LNCAP (cell line): Measurements from ENCODE around the gene CDH4.

Source experiments
- CTCF ChIP-seq: fragments of 450-650 bp; IDR thresholded peaks from 2 replicates; pipeline ENCODE4 v1.5.1; 2017; ENCODE audit warnings: mild to moderate bottlenecking

CDH4 gene

GRCh38 chr20:61974357-61974665 is 722.2 kb downstream of the CDH4 start:
- no peak for TF ChIP-seq CTCF

- TF ChIP-seq CTCF = no peak
Measured at GRCh38 chr20:61975407-61976129, 723.5 kb downstream of the CDH4 start.

- no peak for TF ChIP-seq CTCF
Measured at GRCh38 chr20:61976263-61976643, 724.2 kb downstream of the CDH4 start.

- no peak for TF ChIP-seq CTCF
Measured at GRCh38 chr20:61976644-61977418, 724.8 kb downstream of the CDH4 start.

GRCh38 chr20:61977419-61977786 is 725.3 kb downstream of the CDH4 start:
- no peak for TF ChIP-seq CTCF

GRCh38 chr20:61978491-61978890 is 726.4 kb downstream of the CDH4 start:
- TF ChIP-seq CTCF = no peak

- TF ChIP-seq CTCF = no peak
Measured at GRCh38 chr20:61979090-61979489, 727.0 kb downstream of the CDH4 start.
